K562 (cell line): Measurements from ENCODE around the gene SLC2A9. TPM values are rescaled to one million over a fixed set of nuclear protein-coding genes. Genes with fewer than 3 reads are reported as not detected.

Experiments used
- ATAC-seq: fragments of 200-7000 bp; cut with Tn5 transposase; 3 replicates; pipeline ENCODE4 v1.9.1; 2020; ENCODE audit warnings: moderate library complexity
- BruUV-seq: library from RNA; stranded (reverse); fragments of 400-500 nt; replicated peaks from 2 replicates; lab custom pipeline; 2021; lab: Mats Ljungman, UMichigan
- CTCF ChIA-PET: fragments of 300-600 bp; formaldehyde crosslinking; extraction: SDS; loops from one replicate; lab custom pipeline; 2021; ENCODE audit warnings: low intra/inter-chr PET ratio; lab: Yijun Ruan, JAX
- POLR2A ChIA-PET: fragments of 300-600, 350-650 bp; sonication (Branson Sonifier 250); formaldehyde crosslinking; extraction: SDS; loops from one replicate; lab custom pipeline; 2021; ENCODE audit warnings: antibody characterized with exemption, inconsistent platforms; lab: Yijun Ruan, JAX
- DNase-seq, 4 experiments: peaks; one replicate each; pipeline versions ENCODE4 v3.0.0 to v3.0.0-alpha.2; 2011 to 2018; ENCODE audit warnings: low spot score in 3 of 4, mixed read lengths in 3 of 4; ENCODE audit errors: extremely low read depth in 1 of 4
- FAIRE-seq: peaks from 2 replicates; lab custom pipeline; 2011; peaks lifted over from hg19 to GRCh38; lab: Jason Lieb, UNC
- H2AFZ ChIP-seq: 2 replicates; pipeline ENCODE4 v1.6.0; 2011; ENCODE audit warnings: low read depth, low read length, control low read depth, inconsistent platforms
- H3K27ac ChIP-seq: fragments of 200-600 bp; 3 replicates; pipeline ENCODE4 v1.8.0; 2011; ENCODE audit warnings: low read depth, mild to moderate bottlenecking, control low read depth, inconsistent platforms, low read length, moderate library complexity, mixed read lengths; ENCODE audit errors: extremely low read depth
- H3K27me3 ChIP-seq, 2 experiments: fragments of 300-600 bp in 1 of 2; 2 replicates in 1 of 2; 3 replicates in 1 of 2; pipeline versions ENCODE4 v1.6.0 to v1.8.0; 2011; ENCODE audit warnings: inconsistent platforms in 2 of 2, low read length in 2 of 2, mild to moderate bottlenecking in 1 of 2, mixed read lengths in 1 of 2, moderate library complexity in 1 of 2; ENCODE audit not compliant: control insufficient read depth in 2 of 2, insufficient read depth in 2 of 2
- H3K36me3 ChIP-seq: fragments of 300-600 bp; 3 replicates; pipeline ENCODE4 v1.8.0; 2011; ENCODE audit warnings: mild to moderate bottlenecking, low read length, inconsistent platforms; ENCODE audit not compliant: control insufficient read depth, insufficient read depth
- H3K4me1 ChIP-seq, 2 experiments: fragments of 200-600 bp in 1 of 2; replicated peaks in 1 of 2; 2 replicates in 1 of 2; 3 replicates in 1 of 2; pipeline versions ENCODE4 v1.5.1 to v1.8.0; 2011; ENCODE audit warnings: inconsistent platforms in 2 of 2, low read length in 2 of 2, mild to moderate bottlenecking in 1 of 2, mixed read lengths in 1 of 2, moderate library complexity in 1 of 2; ENCODE audit not compliant: control insufficient read depth in 2 of 2, insufficient read depth in 2 of 2
- H3K4me2 ChIP-seq: 2 replicates; pipeline ENCODE4 v1.6.1; 2011; ENCODE audit warnings: low read length, control low read depth, inconsistent platforms, mixed read lengths; ENCODE audit not compliant: insufficient read depth
- H3K4me3 ChIP-seq: fragments of 200-600 bp; sonication (generic), shearing (Covaris generic); 2 replicates; pipeline ENCODE4 v1.5.1; 2016; ENCODE audit warnings: control low read depth, inconsistent platforms
- H3K79me2 ChIP-seq: fragments of 200-600 bp; 3 replicates; pipeline ENCODE4 v1.8.0; 2011; ENCODE audit warnings: low read length, inconsistent platforms; ENCODE audit not compliant: control insufficient read depth, insufficient read depth
- H3K9ac ChIP-seq, 2 experiments: 2 replicates each; pipeline versions ENCODE4 v1.6.0 to v1.6.1; 2011; ENCODE audit warnings: low read depth in 2 of 2, low read length in 2 of 2, control low read depth in 1 of 2, inconsistent platforms in 1 of 2, mild to moderate bottlenecking in 1 of 2, mixed read lengths in 1 of 2; ENCODE audit not compliant: insufficient read depth in 1 of 2
- H3K9me1 ChIP-seq: one replicate; pipeline ENCODE4 v1.6.0; 2011; ENCODE audit warnings: inconsistent platforms, mild to moderate bottlenecking, low read length, moderate library complexity; ENCODE audit not compliant: control insufficient read depth, insufficient read depth
- H3K9me3 ChIP-seq: replicated peaks from 2 replicates; pipeline ENCODE4 v1.5.1; 2011; ENCODE audit warnings: low read depth, low read length, inconsistent platforms; ENCODE audit not compliant: control insufficient read depth, insufficient read depth
- H4K20me1 ChIP-seq: replicated peaks from 2 replicates; pipeline ENCODE4 v1.6.1; 2011; ENCODE audit warnings: low read length, inconsistent platforms, mixed read lengths; ENCODE audit not compliant: control insufficient read depth, insufficient read depth
- ARID2 ChIP-seq: fragments of 450-650 bp; IDR thresholded peaks from 2 replicates; pipeline ENCODE4 v1.6.1; 2017; ENCODE audit warnings: antibody characterized with exemption, mild to moderate bottlenecking
- E2F6 ChIP-seq, 2 experiments: IDR thresholded peaks; 2 replicates each; pipeline ENCODE4 v1.6.1; 2011; ENCODE audit warnings: borderline replicate concordance in 1 of 2, control low read depth in 1 of 2, low read depth in 1 of 2, low read length in 1 of 2, mild to moderate bottlenecking in 1 of 2, mixed read lengths in 1 of 2, moderate library complexity in 1 of 2; ENCODE audit not compliant: insufficient read depth in 1 of 2, insufficient read length in 1 of 2, poor library complexity in 1 of 2, severe bottlenecking in 1 of 2; ENCODE audit errors: extremely low read depth in 1 of 2
- ESRRA ChIP-seq: fragments of 450-650 bp; IDR thresholded peaks from 2 replicates; pipeline ENCODE4 v1.6.1; 2014; ENCODE audit warnings: low read depth, mild to moderate bottlenecking, moderate library complexity, borderline replicate concordance
- MYBL2 ChIP-seq, 2 experiments: fragments of 450-650 bp in 1 of 2; sonication (generic) in 1 of 2; formaldehyde crosslinking in 1 of 2; IDR thresholded peaks; 2 replicates each; pipeline versions ENCODE4 v1.6.1 to v1.8.1; 2017 to 2022; ENCODE audit warnings: borderline replicate concordance in 1 of 2, inconsistent platforms in 1 of 2, low read depth in 1 of 2, mild to moderate bottlenecking in 1 of 2, missing genetic modification reagents in 1 of 2, moderate library complexity in 1 of 2
- STAT6 ChIP-seq: sonication (generic); formaldehyde crosslinking; IDR thresholded peaks from 2 replicates; pipeline ENCODE4 v1.8.1; 2023; ENCODE audit warnings: mild to moderate bottlenecking, missing genetic modification reagents
- TAF15 ChIP-seq: fragments of 200-400 bp; formaldehyde crosslinking; IDR thresholded peaks from 2 replicates; pipeline ENCODE4 v1.6.1; 2017; ENCODE audit warnings: mild to moderate bottlenecking, low read depth, low read length, moderate library complexity
- TFE3 ChIP-seq: fragments of 450-650 bp; formaldehyde crosslinking; IDR thresholded peaks from 2 replicates; pipeline ENCODE4 v1.4.0; 2020; ENCODE audit warnings: mild to moderate bottlenecking, mixed read lengths
- WGBS: fragments of 100-300 bp; shearing (Covaris generic); methylation state at CpG from one replicate; pipeline ENCODE4 v1.1.6; 2016; ENCODE audit warnings: low coverage, mixed read lengths; ENCODE audit not compliant: insufficient coverage; ENCODE audit errors: missing lambda C conversion rate; 5-methylcytosine and 5-hydroxymethylcytosine counted together
- in situ Hi-C: fragments of 300-500 bp; cut with MboI; formaldehyde crosslinking; loops from 4 replicates; pipeline ENCODE4 v1.15.0; 2018; ENCODE audit warnings: inconsistent platforms, mixed read lengths
- intact Hi-C: fragments of 100-400 bp; cut with micrococcal nuclease; formaldehyde crosslinking; loops from 2 replicates; pipeline ENCODE4 v1.14.2; 2022
- polyA plus RNA-seq, 8 experiments: library from polyadenylated mRNA; depleted of rRNA in 4 of 8; stranded (reverse) in 5 of 8; unstranded in 3 of 8; fragments of >200 nt; fragmentation: Nextera tagmentation in 2 of 8; fragmentation: Illumina TruSeq in 1 of 8; extraction: Ambion mirVana in 2 of 8; extraction: Trizol in 1 of 8; gene quantifications; 2 replicates each; pipeline versions ENCODE4 v1.2.1 to v1.2.3, GENCODE V29; 2011 to 2014; ENCODE audit warnings: inconsistent platforms in 1 of 8, missing spikeins in 1 of 8
- total RNA-seq, 7 experiments: library from RNA; depleted of rRNA in 6 of 7; stranded (reverse); fragments of >200 nt in 6 of 7; fragmentation: Illumina TruSeq in 2 of 7; extraction: Trizol in 2 of 7; gene quantifications; 2 replicates each; pipeline versions ENCODE4 v1.2.1 to v1.2.3, GENCODE V29; 2011 to 2021; ENCODE audit warnings: low replicate concordance in 1 of 7

Gene SLC2A9
- total and polyA plus RNA-seq, 9 of the 15 experiments (the other 6 are each of a cell fraction or from before 2014, with no cell fraction given): 0.15 to 1.9 (median 0.76) TPM

GRCh38 chr4:10034136-10034535 lies 12.8 kb upstream of the SLC2A9 start:
- H2AFZ ChIP-seq: no peak overlapping the region
- H3K79me2 ChIP-seq: no peaks in the 10 kb centered on the region
- no TSS peak for BruUV-seq
- no peak for FAIRE-seq
- no peaks in the 10 kb centered on the region; the same call in 1 of the 2 replicates for H4K20me1 ChIP-seq
- intact Hi-C loops (no loop called here), in situ Hi-C loops (no loop called here)
- H3K9me1 ChIP-seq: no peaks in the 10 kb centered on the region
- ATAC-seq: no peak
- POLR2A ChIA-PET: interaction anchor here (0.7 to 0.9 kb wide), 2 partner anchors 8 to 565 kb away, joined by 3 read pairs; no protein-coding TSS in a partner anchor
- H3K36me3 ChIP-seq: no peaks in the 10 kb centered on the region
- H3K27me3 ChIP-seq: peaks cover 18 to 48% of the 10 kb centered on the region in 2 experiments; a peak in 4 of 5 replicates
- CTCF ChIA-PET: no interaction called here
- H3K4me2 ChIP-seq: no peak overlapping the region
- peaks cover 7 to 14% of the 10 kb centered on the region in 2 experiments; a peak in 4 of 5 replicates for H3K4me1 ChIP-seq
- no peak overlapping the region for H3K27ac ChIP-seq
- WGBS: 33% methylated on average over 10 of the region's 10 CpGs
- TF ChIP-seq STAT6 (no peak), MYBL2 (IDR thresholded peaks at IDR 0.05; ENCODE audit: low read depth) (no peak), MYBL2 (CRISPR knock-in tag; IDR thresholded peaks at IDR 0.05; ENCODE audit: borderline replicate concordance) (no peak), TFE3 (no peak), E2F6 (IDR thresholded peaks at IDR 0.05; ENCODE audit: borderline replicate concordance in 1 of 2, extremely low read depth in 1 of 2, insufficient read depth in 1 of 2, insufficient read length in 1 of 2, low read depth in 1 of 2, low read length in 1 of 2, poor library complexity in 1 of 2, severe bottlenecking in 1 of 2) (no peak), ARID2 (no peak), ESRRA (no peak), TAF15 (no peak)
- TF ChIP-seq, all 486 proteins: peak for 0
- no peaks in the 10 kb centered on the region for H3K9me3 ChIP-seq
- no peak for DNase-seq
- no peak overlapping the region for H3K4me3 ChIP-seq
- no peak overlapping the region for H3K9ac ChIP-seq
